Astrocyte (in vitro differentiated cells and primary cell): ENCODE measurements around the gene CMYA5. TPM values are rescaled to one million over a fixed set of nuclear protein-coding genes. Genes with fewer than 3 reads are reported as not detected.
A peak's percentile ranks its signal among the peaks of the same experiment; 100 is the strongest.

Experiments
- DNase-seq: peaks from one replicate; pipeline ENCODE4 v3.0.0-alpha.2; 2010; ENCODE audit warnings: low read depth
- FAIRE-seq: peaks from 2 replicates; lab custom pipeline; 2011; peaks lifted over from hg19 to GRCh38; lab: Jason Lieb, UNC
- H2AFZ ChIP-seq: 2 replicates; pipeline ENCODE4 v1.6.0; 2012; ENCODE audit warnings: low read depth, low read length, inconsistent platforms
- H3K27ac ChIP-seq: 2 replicates; pipeline ENCODE4 v1.5.1; 2011; ENCODE audit warnings: low read depth, low read length, inconsistent platforms
- H3K27me3 ChIP-seq: 2 replicates; pipeline ENCODE4 v1.6.0; 2011; ENCODE audit warnings: low read length, inconsistent platforms; ENCODE audit not compliant: insufficient read depth
- H3K36me3 ChIP-seq: 2 replicates; pipeline ENCODE4 v1.5.1; 2011; ENCODE audit warnings: low read length, inconsistent platforms; ENCODE audit not compliant: insufficient read depth
- H3K4me1 ChIP-seq: 2 replicates; pipeline ENCODE4 v1.5.1; 2011; ENCODE audit warnings: low read length, inconsistent platforms; ENCODE audit not compliant: insufficient read depth
- H3K4me2 ChIP-seq: 2 replicates; pipeline ENCODE4 v1.6.0; 2012; ENCODE audit warnings: low read length, inconsistent platforms
- H3K4me3 ChIP-seq: 2 replicates; pipeline ENCODE4 v1.5.1; 2011; ENCODE audit warnings: low read depth, mild to moderate bottlenecking, low read length, inconsistent platforms; ENCODE audit not compliant: insufficient read depth
- H3K79me2 ChIP-seq: 2 replicates; pipeline ENCODE4 v1.6.0; 2012; ENCODE audit warnings: mild to moderate bottlenecking, low read length, inconsistent platforms; ENCODE audit not compliant: insufficient read depth
- H3K9ac ChIP-seq: 2 replicates; pipeline ENCODE4 v1.6.0; 2012; ENCODE audit warnings: mild to moderate bottlenecking, low read length, inconsistent platforms
- H3K9me3 ChIP-seq: 2 replicates; pipeline ENCODE4 v1.5.1; 2012; ENCODE audit warnings: low read depth, mild to moderate bottlenecking, low read length, inconsistent platforms; ENCODE audit not compliant: insufficient read depth
- H4K20me1 ChIP-seq: 2 replicates; pipeline ENCODE4 v1.6.0; 2012; ENCODE audit warnings: low read length, inconsistent platforms; ENCODE audit not compliant: insufficient read depth
- H3K27ac Mint-ChIP-seq: one replicate; pipeline ENCODE4 v1.8.0; 2021; ENCODE audit warnings: mild to moderate bottlenecking, mixed read lengths; ENCODE audit not compliant: unreplicated experiment
- H3K27me3 Mint-ChIP-seq: one replicate; pipeline ENCODE4 v1.8.0; 2021; ENCODE audit warnings: low read depth, mixed read lengths; ENCODE audit not compliant: unreplicated experiment
- H3K36me3 Mint-ChIP-seq: one replicate; pipeline ENCODE4 v1.8.0; 2021; ENCODE audit warnings: low read depth, mixed read lengths; ENCODE audit not compliant: unreplicated experiment
- H3K4me1 Mint-ChIP-seq: one replicate; pipeline ENCODE4 v1.8.0; 2021; ENCODE audit warnings: low read depth, mixed read lengths; ENCODE audit not compliant: unreplicated experiment
- H3K4me3 Mint-ChIP-seq: one replicate; pipeline ENCODE4 v1.8.0; 2021; ENCODE audit warnings: mild to moderate bottlenecking, moderate library complexity, mixed read lengths; ENCODE audit not compliant: unreplicated experiment
- H3K9me3 Mint-ChIP-seq: one replicate; pipeline ENCODE4 v1.8.0; 2021; ENCODE audit warnings: mild to moderate bottlenecking, mixed read lengths; ENCODE audit not compliant: unreplicated experiment
- CTCF ChIP-seq: IDR thresholded peaks from 2 replicates; pipeline ENCODE4 v1.5.1; 2011; ENCODE audit warnings: low read depth, mild to moderate bottlenecking, inconsistent platforms, low read length, moderate library complexity; ENCODE audit not compliant: insufficient read depth
- EZH2 ChIP-seq: IDR thresholded peaks from 2 replicates; pipeline ENCODE4 v1.6.1; 2012; ENCODE audit warnings: mild to moderate bottlenecking, low read length, inconsistent platforms; ENCODE audit not compliant: insufficient read depth
- total RNA-seq: library from RNA; stranded (reverse); gene quantifications from 2 replicates; pipeline ENCODE4 v1.2.1, GENCODE V29; 2021

Gene CMYA5
- total RNA-seq, 1 donor from 2014 or later, result 1.2 TPM

DNA sequence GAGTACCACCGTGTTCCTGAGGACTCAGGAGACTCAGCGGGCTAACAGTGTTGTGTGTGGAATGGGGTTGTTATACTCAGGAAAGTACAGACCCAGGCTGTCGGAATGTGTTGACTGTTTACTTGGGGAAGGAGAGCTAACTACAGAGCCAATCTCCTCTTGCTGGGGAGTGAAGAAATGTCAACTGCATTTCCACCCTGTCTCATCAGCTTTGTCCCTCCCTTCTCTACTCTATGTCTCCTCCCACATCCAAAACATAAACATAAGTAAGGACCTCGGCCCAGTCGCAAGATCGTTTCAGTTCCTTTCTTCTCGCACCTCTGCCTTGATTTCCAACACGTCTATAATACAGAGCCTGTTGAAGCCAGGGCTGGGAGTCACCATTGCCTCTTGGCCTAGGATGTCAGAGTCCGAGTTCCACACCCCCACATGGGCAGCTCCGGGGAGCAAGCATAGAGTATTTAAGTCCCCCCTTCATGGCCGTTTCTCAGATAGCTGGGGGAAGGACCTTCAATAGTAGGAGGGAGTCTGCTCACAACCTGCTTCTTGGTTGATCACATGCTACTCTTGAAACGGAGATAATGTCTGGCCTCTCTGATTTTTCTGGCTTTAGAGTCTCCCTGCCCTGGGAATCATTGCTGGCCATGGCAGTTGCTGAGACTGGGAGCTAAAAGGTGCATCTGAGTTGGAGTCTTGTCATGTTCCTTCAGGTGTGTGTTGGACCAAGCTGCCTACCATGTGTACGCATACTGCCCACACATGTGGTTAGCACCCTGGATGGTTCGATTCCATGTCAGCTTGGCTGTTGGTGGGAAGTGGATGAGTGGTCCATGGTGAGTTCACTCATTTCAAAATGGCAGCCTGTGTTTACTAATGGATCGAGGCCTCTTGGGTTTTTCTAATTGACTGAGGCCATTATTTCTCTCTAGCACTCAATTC is 154.1 kb downstream of the CMYA5 start:
- FAIRE-seq (no peak), DNase-seq (no peak)
- H3K27ac ChIP-seq, result no peak overlapping the region
- H3K79me2 ChIP-seq, result no peaks in the 10 kb centered on the region
- Mint-ChIP-seq H3K4me3 (no peak overlapping the region), H3K4me1 (peaks cover 21% of the 10 kb centered on the region), H3K9me3 (peaks cover 5% of the 10 kb centered on the region), H3K27me3 (peaks cover 6% of the 10 kb centered on the region), H3K27ac (no peak overlapping the region), H3K36me3 (no peaks in the 10 kb centered on the region)
- no peak overlapping the region for H3K4me3 ChIP-seq
- H4K20me1 ChIP-seq, result no peaks in the 10 kb centered on the region
- H3K27me3 ChIP-seq, result peaks cover 2% of the 10 kb centered on the region
- H3K4me2 ChIP-seq, result no peak overlapping the region
- H3K4me1 ChIP-seq, result peaks cover 14% of the 10 kb centered on the region
- no peaks in the 10 kb centered on the region for H3K36me3 ChIP-seq
- TF ChIP-seq CTCF (no peak), EZH2 (no peak)
- H3K9me3 ChIP-seq, result no peaks in the 10 kb centered on the region
- no peak overlapping the region for H3K9ac ChIP-seq
- H2AFZ ChIP-seq, result no peak overlapping the region

GRCh38 chr5:79844571-79844970 is 154.9 kb downstream of the CMYA5 start:
- Histone ChIP-seq H4K20me1 (no peaks in the 10 kb centered on the region), H3K9ac (no peak overlapping the region), H3K36me3 (no peaks in the 10 kb centered on the region), H2AFZ (no peak overlapping the region), H3K27me3 (peaks cover 2% of the 10 kb centered on the region), H3K4me1 (peaks cover 14% of the 10 kb centered on the region), H3K9me3 (no peaks in the 10 kb centered on the region), H3K4me2 (peak overlapping the region; percentile 77), H3K4me3 (no peak overlapping the region), H3K79me2 (no peaks in the 10 kb centered on the region), H3K27ac (no peak overlapping the region)
- H3K9me3 Mint-ChIP-seq, result peaks cover 7% of the 10 kb centered on the region
- H3K27ac Mint-ChIP-seq, result no peak overlapping the region
- no peak for DNase-seq
- H3K36me3 Mint-ChIP-seq, result no peaks in the 10 kb centered on the region
- H3K4me1 Mint-ChIP-seq, result peaks cover 21% of the 10 kb centered on the region
- peaks cover 3% of the 10 kb centered on the region for H3K27me3 Mint-ChIP-seq
- TF ChIP-seq EZH2 (no peak), CTCF (no peak)
- FAIRE-seq, result no peak
- H3K4me3 Mint-ChIP-seq, result no peak overlapping the region
